Natural killer cell (primary cell): ENCODE data around the gene SLC2A3. TPM values are rescaled to one million over a fixed set of nuclear protein-coding genes. Genes with fewer than 3 reads are reported as not detected.
A peak's percentile ranks its signal among the peaks of the same experiment; 100 is the strongest.
"Not testable (repeated sequence)": the region's sequence is repeated elsewhere in the genome, so short reads cannot be mapped to it uniquely, and the experiment has no call there.

Experiments used
- ATAC-seq, 3 donors: fragments of 150-1000 bp in 2 of 3; fragments of 200-7000 bp in 1 of 3; cut with Tn5 transposase; 1 replicate in 1 of 3; 2 replicates in 2 of 3; pipeline ENCODE4 v1.10.0; 2021; ENCODE audit warnings: mild to moderate bottlenecking in 2 of 3, moderate library complexity in 2 of 3
- DNase-seq, 2 donors: peaks; one replicate each; pipeline versions ENCODE4 v3.0.0 to v3.0.0-alpha.2; 2013 to 2021; ENCODE audit warnings: mixed read lengths in 1 of 2
- H3K27ac ChIP-seq: one replicate; pipeline ENCODE4 v1.5.1; 2013; ENCODE audit warnings: mild to moderate bottlenecking, low read length
- H3K27me3 ChIP-seq: one replicate; pipeline ENCODE4 v1.6.1; 2013; ENCODE audit warnings: low read length; ENCODE audit not compliant: control insufficient read depth, insufficient read depth
- H3K36me3 ChIP-seq: one replicate; pipeline ENCODE4 v1.6.1; 2013; ENCODE audit warnings: low read length; ENCODE audit not compliant: control insufficient read depth, insufficient read depth
- H3K4me1 ChIP-seq: one replicate; pipeline ENCODE4 v1.6.1; 2013; ENCODE audit warnings: low read length; ENCODE audit not compliant: control insufficient read depth, insufficient read depth
- H3K4me3 ChIP-seq: one replicate; pipeline ENCODE4 v1.5.1; 2013; ENCODE audit warnings: low read length
- H3K9me3 ChIP-seq: one replicate; pipeline ENCODE4 v1.6.1; 2013; ENCODE audit warnings: low read length; ENCODE audit not compliant: control insufficient read depth, insufficient read depth
- H3K27ac Mint-ChIP-seq, 2 donors: one replicate each; pipeline ENCODE4 v1.8.0; 2022; ENCODE audit warnings: mild to moderate bottlenecking in 2 of 2, mixed read lengths in 2 of 2, moderate library complexity in 1 of 2
- H3K27me3 Mint-ChIP-seq, 2 donors: one replicate each; pipeline ENCODE4 v1.8.0; 2022; ENCODE audit warnings: low read depth in 2 of 2, mixed read lengths in 2 of 2
- H3K36me3 Mint-ChIP-seq: one replicate; pipeline ENCODE4 v1.8.0; 2022; ENCODE audit warnings: mixed read lengths
- H3K4me1 Mint-ChIP-seq, 2 donors: one replicate each; pipeline ENCODE4 v1.8.0; 2022; ENCODE audit warnings: mixed read lengths in 2 of 2
- H3K4me3 Mint-ChIP-seq: one replicate; pipeline ENCODE4 v1.8.0; 2022; ENCODE audit warnings: mild to moderate bottlenecking, moderate library complexity, mixed read lengths
- H3K9me3 Mint-ChIP-seq, 2 donors: one replicate each; pipeline ENCODE4 v1.8.0; 2022; ENCODE audit warnings: mixed read lengths in 2 of 2
- WGBS: methylation state at CpG from one replicate; pipeline ENCODE4 v1.1.7; 2013; ENCODE audit warnings: missing lambda C conversion rate; ENCODE audit not compliant: insufficient coverage; 5-methylcytosine and 5-hydroxymethylcytosine counted together
- intact Hi-C: fragments of 100-400 bp; cut with micrococcal nuclease; formaldehyde crosslinking; loops from one replicate; pipeline ENCODE4 v1.14.2; 2022
- total RNA-seq, 4 donors: library from RNA; stranded (reverse); fragments of 120-200 nt in 1 of 4; gene quantifications; one replicate each; pipeline versions ENCODE4 v1.2.3 to v1.2.4, GENCODE V29; 2013 to 2022
- TF ChIP-seq, protein P1 (sequence below): fragments of 200-600 bp; IDR thresholded peaks from one replicate; pipeline ENCODE4 v1.8.0; 2022; ENCODE audit warnings: antibody characterized with exemption

Gene SLC2A3
- total RNA-seq, 3 donors from 2014 or later (not counting 1 experiment from before 2014, with no cell fraction given): 406 to 534 (median 427) TPM

DNA sequence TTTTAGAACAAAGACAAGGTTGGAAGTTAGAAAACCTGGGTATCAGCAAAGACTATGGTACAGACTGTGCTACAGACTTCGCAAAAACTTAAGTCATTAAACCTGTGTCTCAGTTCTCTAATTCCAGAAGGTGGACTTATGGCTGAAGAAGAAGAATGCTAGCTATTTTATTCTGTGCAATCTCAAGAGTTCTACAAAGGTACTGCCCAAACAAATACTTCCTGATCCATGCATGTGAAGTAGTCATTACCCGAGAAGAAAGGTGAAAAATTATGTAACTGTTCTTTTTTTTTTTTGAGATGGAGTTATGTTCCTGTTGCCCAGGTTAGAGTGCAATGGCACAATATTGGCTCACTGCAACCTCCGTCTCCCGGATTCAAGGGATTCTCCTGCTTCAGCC lies 45.5 kb upstream of the SLC2A3 start:
- intact Hi-C loops: no loop called here
- no peak for DNase-seq
- TF ChIP-seq, protein P1, sequence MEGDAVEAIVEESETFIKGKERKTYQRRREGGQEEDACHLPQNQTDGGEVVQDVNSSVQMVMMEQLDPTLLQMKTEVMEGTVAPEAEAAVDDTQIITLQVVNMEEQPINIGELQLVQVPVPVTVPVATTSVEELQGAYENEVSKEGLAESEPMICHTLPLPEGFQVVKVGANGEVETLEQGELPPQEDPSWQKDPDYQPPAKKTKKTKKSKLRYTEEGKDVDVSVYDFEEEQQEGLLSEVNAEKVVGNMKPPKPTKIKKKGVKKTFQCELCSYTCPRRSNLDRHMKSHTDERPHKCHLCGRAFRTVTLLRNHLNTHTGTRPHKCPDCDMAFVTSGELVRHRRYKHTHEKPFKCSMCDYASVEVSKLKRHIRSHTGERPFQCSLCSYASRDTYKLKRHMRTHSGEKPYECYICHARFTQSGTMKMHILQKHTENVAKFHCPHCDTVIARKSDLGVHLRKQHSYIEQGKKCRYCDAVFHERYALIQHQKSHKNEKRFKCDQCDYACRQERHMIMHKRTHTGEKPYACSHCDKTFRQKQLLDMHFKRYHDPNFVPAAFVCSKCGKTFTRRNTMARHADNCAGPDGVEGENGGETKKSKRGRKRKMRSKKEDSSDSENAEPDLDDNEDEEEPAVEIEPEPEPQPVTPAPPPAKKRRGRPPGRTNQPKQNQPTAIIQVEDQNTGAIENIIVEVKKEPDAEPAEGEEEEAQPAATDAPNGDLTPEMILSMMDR: no peak
- WGBS: 100% methylated on average over 4 of the region's 4 CpGs
- Histone ChIP-seq H3K36me3 (no peaks in the 10 kb centered on the region), H3K4me1 (no peaks in the 10 kb centered on the region), H3K9me3 (no peaks in the 10 kb centered on the region), H3K27me3 (no peaks in the 10 kb centered on the region), H3K27ac (no peak overlapping the region), H3K4me3 (no peak overlapping the region)
- H3K4me3 Mint-ChIP-seq: no peak overlapping the region
- no peaks in the 10 kb centered on the region for H3K27me3 Mint-ChIP-seq
- H3K36me3 Mint-ChIP-seq: no peaks in the 10 kb centered on the region
- H3K9me3 Mint-ChIP-seq: no peaks in the 10 kb centered on the region
- no peaks in the 10 kb centered on the region for H3K4me1 Mint-ChIP-seq
- no peak overlapping the region for H3K27ac Mint-ChIP-seq
- no peak for ATAC-seq

DNA sequence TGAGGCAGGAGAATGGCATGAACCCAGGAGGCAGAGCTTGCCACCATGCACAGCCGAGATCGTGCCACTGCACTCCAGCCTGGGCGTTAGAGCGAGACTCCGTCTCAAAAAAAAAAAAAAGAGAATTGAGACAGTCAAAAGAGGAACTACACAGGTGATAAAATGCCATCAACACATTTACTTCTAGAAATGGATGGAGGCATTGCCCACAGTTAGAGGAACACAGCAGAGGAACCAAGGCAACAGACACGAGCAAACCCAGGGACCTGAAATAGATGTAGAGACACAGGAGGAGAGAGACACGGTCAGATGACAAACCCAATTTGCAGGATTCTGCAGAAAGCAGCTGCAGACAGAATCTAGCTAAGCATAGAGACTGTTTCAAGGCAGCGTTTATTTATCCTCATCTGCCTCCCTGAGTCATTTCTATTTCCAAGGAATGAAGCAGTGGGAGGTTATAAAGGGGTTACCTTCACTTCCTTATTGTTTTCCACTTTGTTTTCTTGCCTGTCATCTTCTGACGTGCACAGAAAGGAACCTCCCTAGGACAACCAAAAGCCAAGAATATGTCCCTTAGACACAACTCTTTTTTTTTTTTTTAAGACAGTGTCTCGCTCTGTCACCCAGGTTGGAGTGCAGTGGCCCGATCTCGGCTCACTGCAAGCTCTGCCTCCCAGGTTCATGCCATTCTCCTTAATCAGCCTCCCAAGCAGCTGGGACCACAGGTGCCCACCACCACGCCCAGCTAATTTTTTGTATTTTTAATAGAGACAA lies 41.6 kb upstream of the SLC2A3 start:
- H3K4me3 Mint-ChIP-seq, H3K9me3 Mint-ChIP-seq, H3K4me1 ChIP-seq, H3K27ac Mint-ChIP-seq, H3K36me3 Mint-ChIP-seq, DNase-seq, H3K4me1 Mint-ChIP-seq, H3K27me3 ChIP-seq, H3K27me3 Mint-ChIP-seq, intact Hi-C loops, H3K36me3 ChIP-seq, H3K9me3 ChIP-seq, H3K4me3 ChIP-seq: not testable (repeated sequence)
- peak overlapping the region; percentile 35 for H3K27ac ChIP-seq
- 51% methylated on average over 11 of the region's 13 CpGs for WGBS
- peak in 1 of 3 donors; percentile 62 for ATAC-seq

DNA sequence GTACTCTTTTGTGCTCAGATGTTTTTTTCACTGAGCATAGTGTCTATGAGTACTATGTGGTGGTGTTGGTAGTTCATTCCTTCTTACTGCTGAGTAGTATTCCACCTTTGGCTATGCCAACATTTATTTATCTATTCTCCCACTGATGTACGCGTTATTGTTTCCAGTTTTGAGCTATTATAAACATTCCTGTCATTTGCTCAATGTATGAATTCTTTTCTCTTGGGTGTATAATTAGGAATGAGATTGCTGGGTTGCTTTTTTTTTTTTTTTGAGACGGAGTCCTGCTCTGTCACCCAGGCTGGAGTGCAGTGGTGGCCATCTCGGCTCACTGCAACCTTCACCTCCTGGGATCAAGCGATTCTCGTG lies 37.5 kb upstream of the SLC2A3 start:
- intact Hi-C loops: loop anchor here (5.0 kb wide), 1 partner anchor 41 kb away; no protein-coding TSS in a partner anchor
- Mint-ChIP-seq H3K4me1 (peaks cover 14 to 17% of the 10 kb centered on the region in 2 donors), H3K36me3 (no peaks in the 10 kb centered on the region), H3K27ac (peak overlapping the region; percentile 52 to 66), H3K9me3 (no peaks in the 10 kb centered on the region), H3K4me3 (peak overlapping the region; percentile 51), H3K27me3 (no peaks in the 10 kb centered on the region)
- H3K36me3 ChIP-seq: no peaks in the 10 kb centered on the region
- WGBS: 96% methylated on average over 3 of the region's 6 CpGs
- DNase-seq (no peak), ATAC-seq (no peak)
- H3K9me3 ChIP-seq: no peaks in the 10 kb centered on the region
- no peak overlapping the region for H3K4me3 ChIP-seq
- H3K27ac ChIP-seq: no peak overlapping the region
- no peaks in the 10 kb centered on the region for H3K27me3 ChIP-seq
- TF ChIP-seq, protein P1: no peak
- peaks cover 24% of the 10 kb centered on the region for H3K4me1 ChIP-seq

DNA sequence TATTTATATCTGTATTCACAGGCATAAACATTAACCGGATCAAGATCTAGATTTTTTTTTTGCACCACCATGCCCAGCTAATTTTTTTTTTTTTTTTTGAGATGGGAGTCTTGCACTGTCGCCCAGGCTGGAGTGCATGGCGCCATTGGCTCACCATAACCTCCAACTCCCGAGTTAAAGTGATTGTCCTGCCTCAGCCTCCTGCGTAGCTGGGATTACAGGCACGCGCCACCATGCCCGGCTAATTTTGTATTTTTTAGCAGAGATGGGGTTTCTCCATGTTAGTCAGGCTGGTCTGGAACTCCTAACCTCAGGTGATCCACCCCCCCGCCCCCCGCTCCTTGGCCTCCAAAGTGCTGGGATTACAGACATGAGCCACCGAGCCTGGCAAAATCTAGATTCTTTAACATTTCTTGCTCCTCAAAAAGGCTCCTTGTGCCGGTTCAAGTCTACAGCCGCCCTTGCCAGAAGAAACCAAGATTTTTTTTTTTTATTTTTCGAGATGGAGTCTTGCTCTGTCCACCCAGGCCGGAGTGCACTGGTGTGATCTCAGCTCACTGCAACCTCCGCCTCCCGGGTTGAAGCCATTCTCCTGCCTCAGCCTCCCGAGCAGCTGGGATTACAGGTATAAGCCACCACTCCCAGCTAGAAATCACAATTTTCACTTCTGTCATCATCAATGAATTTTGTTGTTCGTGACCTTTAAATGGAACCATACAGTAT lies 36.9 kb upstream of the SLC2A3 start:
- peak overlapping the region; percentile 54 for H3K27ac ChIP-seq
- H3K27me3 ChIP-seq: no peaks in the 10 kb centered on the region
- H3K27ac Mint-ChIP-seq: peak overlapping the region; percentile 67 to 70
- intact Hi-C loops: loop anchor here (5.0 kb wide), 1 partner anchor 41 kb away; no protein-coding TSS in a partner anchor
- peaks cover 14 to 17% of the 10 kb centered on the region in 2 donors for H3K4me1 Mint-ChIP-seq
- no peaks in the 10 kb centered on the region for H3K36me3 ChIP-seq
- DNase-seq (no peak), ATAC-seq (no peak)
- H3K9me3 ChIP-seq: no peaks in the 10 kb centered on the region
- H3K4me3 ChIP-seq: no peak overlapping the region
- WGBS: 89% methylated on average over 19 of the region's 19 CpGs
- H3K9me3 Mint-ChIP-seq: no peaks in the 10 kb centered on the region
- no peaks in the 10 kb centered on the region for H3K27me3 Mint-ChIP-seq
- no peaks in the 10 kb centered on the region for H3K36me3 Mint-ChIP-seq
- TF ChIP-seq, protein P1: no peak
- H3K4me1 ChIP-seq: peaks cover 24% of the 10 kb centered on the region
- H3K4me3 Mint-ChIP-seq: peak overlapping the region; percentile 63

DNA sequence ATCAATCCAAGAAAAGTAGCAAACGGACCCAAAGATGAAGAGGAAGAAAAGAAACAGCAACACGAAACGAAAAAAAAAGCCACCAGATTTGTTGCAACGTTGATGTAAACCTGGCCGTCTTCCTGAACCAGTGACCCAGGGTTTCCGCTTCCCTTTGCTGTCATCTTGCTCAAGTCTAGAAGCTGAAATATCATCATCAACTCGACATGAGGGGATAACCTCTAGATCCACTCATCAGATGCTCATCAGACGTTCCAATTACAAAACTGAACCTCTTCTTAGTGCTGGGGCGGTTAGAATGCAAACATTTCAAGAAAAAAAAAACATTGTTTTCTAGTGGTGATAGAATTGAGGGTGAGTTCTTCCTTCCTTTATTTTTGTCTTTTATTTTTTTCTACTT lies 36.3 kb upstream of the SLC2A3 start:
- not testable (repeated sequence) for H3K27me3 ChIP-seq, H3K27me3 Mint-ChIP-seq, DNase-seq, H3K9me3 Mint-ChIP-seq, H3K4me3 ChIP-seq, H3K36me3 ChIP-seq, H3K36me3 Mint-ChIP-seq, H3K9me3 ChIP-seq
- WGBS: no CpG with 5 or more reads among the region's 9 CpGs
- Mint-ChIP-seq H3K27ac (peak overlapping the region; percentile 67 to 70), H3K4me1 (peaks cover 14 to 17% of the 10 kb centered on the region in 2 donors), H3K4me3 (peak overlapping the region; percentile 63)
- ATAC-seq: peak in 1 of 3 donors; percentile 17
- H3K4me1 ChIP-seq: peaks cover 24% of the 10 kb centered on the region
- intact Hi-C loops: loop anchor here (5.0 kb wide), 1 partner anchor 40 kb away; no protein-coding TSS in a partner anchor
- H3K27ac ChIP-seq: peak overlapping the region; percentile 54
